GM19240 (cell line): ENCODE data around the gene SUV39H1.
"Not testable (repeated sequence)": the region's sequence is repeated elsewhere in the genome, so short reads cannot be mapped to it uniquely, and the experiment has no call there.

Experiments used
- DNase-seq: peaks from one replicate; pipeline ENCODE4 v3.0.0; 2011; ENCODE audit warnings: low spot score; ENCODE audit not compliant: insufficient read length

Gene SUV39H1

DNA sequence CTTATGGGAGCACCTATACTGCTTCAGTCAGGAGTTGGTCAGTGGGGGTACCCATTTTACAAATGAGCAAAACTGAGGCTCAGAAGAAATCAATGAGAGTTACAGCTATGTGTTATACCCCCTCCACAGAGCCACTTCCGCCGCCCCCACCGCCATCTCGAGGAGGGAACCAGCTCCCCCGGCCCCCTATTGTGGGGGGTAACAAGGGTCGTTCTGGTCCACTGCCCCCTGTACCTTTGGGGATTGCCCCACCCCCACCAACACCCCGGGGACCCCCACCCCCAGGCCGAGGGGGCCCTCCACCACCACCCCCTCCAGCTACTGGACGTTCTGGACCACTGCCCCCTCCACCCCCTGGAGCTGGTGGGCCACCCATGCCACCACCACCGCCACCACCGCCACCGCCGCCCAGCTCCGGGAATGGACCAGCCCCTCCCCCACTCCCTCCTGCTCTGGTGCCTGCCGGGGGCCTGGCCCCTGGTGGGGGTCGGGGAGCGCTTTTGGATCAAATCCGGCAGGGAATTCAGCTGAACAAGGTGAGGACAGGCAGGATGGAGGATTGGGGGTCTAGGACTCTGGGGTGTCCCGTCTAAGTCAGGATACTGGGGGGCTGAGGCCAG, 7.9 kb upstream of the SUV39H1 start:
- DNase-seq: no peak

DNA sequence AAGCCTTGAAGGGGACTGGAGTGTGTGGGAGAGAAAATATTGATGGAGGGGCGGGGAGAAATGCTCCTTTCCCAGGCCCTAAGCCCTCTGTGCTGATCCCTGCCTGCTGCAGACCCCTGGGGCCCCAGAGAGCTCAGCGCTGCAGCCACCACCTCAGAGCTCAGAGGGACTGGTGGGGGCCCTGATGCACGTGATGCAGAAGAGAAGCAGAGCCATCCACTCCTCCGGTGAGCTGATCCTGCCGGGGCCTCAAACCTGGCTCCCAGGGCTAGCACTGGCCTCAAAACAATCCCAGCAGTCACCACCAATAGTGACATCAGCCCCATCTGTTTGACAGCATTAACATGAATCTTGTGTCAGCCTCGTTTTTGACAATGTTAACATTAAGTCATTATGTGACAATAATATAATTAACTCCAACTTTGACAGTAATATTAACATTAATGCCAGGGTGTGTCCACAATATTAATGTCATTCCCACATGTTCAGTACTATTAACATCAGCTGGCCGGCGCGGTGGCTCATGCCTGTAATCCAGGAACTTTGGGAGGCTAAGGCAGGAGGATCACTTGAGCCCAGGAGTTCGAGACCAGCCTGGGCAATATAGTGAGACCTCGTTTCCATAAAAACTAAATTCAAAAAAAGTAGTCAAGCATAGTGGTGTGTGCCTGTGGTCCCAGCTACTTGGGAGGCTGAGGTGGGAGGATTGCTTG, 7.2 kb upstream of the SUV39H1 start:
- DNase-seq: no peak

GRCh38 chrX:48691746-48692145, 4.8 kb upstream of the SUV39H1 start:
- DNase-seq: not testable (repeated sequence)

DNA sequence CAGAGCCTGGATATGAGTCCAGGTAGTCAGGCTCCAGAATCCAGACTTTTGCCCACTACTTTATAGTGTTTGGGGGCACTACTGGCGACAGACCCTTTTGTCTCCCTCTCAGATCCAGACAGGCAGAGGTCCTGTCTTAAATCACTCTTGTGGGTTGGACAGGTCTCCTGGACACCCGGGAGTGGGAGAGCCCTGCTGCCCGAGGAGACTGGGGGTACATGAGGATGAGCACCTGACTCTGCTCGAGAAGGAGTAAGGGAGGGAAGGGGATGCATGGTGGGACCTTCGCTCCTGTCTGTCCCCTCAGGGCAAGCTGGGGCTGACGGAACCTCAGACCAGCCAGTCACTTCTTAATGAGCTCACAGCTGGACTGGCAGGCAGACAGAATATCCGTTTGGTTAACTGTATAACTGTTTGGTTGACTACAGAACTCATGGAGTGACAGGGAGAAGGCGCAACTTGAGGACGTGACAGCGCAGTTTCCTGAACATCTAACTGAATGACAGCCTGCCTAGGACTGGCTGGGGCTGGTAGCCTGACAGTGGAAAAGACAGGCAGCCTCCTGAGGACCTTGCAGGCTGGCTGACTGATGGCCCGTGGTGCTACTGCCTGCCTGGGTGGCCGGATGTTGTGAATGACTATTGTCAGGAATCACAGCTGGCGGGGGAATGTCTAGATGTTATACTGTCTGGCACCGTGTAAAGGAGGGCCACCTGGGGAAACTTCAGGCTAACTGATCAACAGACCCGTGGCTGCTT, 1.6 kb upstream of the SUV39H1 start:
- DNase-seq: no peak

DNA sequence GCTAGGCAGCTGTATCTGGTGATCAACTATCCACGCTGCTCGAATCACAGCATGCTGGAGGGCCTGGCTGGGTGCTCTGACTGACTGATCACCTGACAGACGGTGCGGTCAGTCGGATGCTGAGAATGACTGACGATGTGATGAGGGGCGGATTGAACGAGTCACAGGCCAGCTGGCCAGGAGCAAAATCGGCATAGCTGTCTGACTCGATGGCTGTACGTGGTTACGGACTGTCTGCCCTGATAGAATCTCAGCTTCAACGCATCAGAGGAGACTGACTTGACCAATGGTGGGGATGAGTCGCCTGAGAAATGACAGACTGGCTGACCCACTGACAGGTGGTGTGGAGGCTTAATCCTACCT, 1.0 kb upstream of the SUV39H1 start:
- no peak for DNase-seq

DNA sequence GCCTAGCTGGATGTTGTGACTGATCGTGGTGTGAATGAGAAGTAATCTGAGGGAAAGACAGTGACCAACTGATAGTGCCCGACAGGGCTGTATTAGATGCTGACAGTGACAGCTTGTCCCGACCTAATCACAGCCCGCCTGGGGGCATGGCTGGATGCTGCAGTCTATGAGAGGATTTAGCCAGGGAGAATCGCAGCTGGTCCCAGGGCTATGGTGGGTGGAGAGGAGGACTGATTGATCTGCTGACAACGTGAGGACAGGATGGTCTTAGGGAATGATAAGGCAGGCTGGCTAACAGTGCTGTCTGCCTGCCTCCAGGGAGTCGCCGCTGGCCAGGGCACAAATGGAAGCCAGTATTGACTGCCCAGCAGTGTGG, 621 bp upstream of the SUV39H1 start:
- DNase-seq: no peak

- no peak for DNase-seq
Observed at GRCh38 chrX:48696909-48697727, 584 bp downstream of the SUV39H1 start.

DNA sequence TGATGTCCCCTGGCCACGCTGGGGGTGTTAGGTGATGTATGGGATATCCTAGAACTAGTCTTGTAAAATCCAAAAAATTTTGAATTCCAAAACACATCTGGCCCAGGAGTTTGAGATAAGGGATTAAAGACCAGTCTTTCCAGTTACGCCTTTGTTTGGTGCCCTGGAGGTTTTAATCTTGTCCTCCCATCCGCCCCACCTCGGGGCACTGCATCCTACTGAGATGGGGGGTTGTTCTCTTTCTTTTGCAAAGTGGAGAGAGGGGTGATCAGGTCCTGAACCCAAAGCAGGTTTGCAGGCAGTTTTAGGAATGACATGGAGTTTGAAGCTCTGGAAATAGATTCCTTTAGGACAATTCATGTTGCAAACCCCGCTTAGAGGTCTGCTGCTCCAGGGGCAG, 1.8 kb downstream of the SUV39H1 start:
- no peak for DNase-seq

DNA sequence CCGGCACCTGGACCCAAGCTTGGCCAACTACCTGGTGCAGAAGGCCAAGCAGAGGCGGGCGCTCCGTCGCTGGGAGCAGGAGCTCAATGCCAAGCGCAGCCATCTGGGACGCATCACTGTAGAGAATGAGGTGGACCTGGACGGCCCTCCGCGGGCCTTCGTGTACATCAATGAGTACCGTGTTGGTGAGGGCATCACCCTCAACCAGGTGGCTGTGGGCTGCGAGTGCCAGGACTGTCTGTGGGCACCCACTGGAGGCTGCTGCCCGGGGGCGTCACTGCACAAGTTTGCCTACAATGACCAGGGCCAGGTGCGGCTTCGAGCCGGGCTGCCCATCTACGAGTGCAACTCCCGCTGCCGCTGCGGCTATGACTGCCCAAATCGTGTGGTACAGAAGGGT, 3.7 kb downstream of the SUV39H1 start:
- no peak for DNase-seq

DNA sequence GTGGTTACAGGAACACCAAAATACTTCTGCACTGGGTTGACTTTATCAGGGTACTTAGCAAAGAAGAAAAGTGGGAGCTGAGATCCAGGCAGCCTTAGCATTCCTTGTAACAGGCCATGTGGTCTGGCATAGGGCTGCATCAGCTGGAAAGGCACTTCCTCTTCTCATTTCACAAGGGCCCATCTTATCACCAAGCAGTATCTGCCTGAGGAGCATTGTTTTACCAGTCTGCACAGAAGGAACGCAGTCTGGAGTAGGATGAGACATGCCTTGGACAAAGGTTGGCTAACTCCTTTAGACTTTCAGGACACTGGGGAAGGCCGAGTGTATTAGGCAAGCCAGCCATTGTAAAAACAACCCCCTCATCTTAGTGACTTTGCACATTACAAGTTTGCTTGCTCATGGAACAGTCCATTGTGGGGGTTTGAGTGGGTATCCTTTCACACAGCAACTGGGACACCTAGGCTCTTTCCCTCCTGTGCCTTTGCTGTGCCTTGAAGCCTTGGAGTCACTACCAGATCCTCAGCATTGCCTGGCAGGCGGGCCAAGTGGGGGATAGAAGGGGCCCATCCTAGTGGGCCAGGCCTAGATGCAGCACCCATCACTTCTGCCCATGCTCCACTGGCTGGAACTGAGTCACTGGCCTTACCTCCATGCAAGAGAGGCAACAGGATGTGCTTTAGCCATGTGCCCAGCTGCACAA, 4.6 kb downstream of the SUV39H1 start:
- no peak for DNase-seq

- no peak for DNase-seq
Observed at GRCh38 chrX:48702032-48702431, 5.5 kb downstream of the SUV39H1 start.

- DNase-seq: no peak
Observed at GRCh38 chrX:48702716-48703115, 6.2 kb downstream of the SUV39H1 start.

DNA sequence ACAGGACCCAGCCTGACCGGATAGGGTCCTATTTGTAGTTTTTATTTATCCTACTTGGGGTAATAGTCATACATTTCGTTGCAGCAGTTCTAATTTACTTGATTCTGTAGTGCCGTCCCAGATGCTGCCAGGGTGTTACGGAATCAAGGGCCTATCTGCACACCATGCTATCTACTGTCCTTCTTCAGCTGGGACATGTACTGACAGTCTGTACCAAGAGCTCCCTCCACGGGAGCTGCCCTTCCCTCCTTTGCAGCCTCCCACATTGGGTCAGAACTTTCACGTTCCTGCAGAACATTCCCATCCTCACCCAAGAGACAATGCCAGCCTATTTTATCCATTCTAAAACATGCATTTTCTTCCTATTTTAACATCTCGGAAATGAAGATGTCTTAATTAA, 6.7 kb downstream of the SUV39H1 start:
- no peak for DNase-seq

DNA sequence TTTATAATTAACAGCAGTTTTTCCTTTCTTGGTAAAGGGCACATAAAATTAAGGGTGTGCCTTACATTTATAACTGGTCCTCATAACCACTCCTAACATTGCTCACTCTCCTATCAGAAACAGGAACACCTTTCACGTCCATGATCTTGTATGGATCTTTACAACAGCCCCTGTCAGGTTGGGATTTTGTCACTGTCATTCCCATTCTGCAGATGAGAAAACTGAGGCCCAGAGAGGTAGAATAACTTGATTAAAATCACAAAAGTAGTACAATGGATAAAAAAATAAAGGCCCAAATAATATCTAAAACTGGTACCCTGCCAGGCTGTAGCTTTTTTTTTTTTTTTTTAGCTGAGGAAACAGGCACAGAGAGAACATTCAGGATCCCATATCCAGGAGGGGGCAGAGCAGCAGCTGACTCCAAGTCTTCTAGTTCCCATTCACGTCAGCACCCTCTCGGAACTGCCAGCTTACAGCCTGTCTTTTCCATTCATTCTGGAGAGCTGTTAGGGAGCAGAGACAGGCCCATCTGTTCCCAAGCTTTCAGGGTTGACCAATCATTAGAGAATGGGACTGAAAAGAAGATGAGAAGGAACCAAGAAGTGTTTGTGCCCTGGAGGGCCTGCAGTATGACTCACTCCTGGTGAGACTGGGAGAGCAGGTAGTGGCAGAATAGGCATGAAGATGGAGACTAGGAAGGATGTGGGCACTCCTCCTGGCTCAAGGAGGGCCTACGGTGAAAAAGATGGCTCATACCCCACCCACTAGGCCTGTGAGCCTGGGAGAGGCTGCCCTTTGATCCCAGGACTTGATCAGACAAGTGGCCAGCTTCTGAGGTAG, 7.3 kb downstream of the SUV39H1 start:
- DNase-seq: no peak

- no peak for DNase-seq
Observed at GRCh38 chrX:48705871-48706270, 9.3 kb downstream of the SUV39H1 start.

GRCh38 chrX:48709522-48710112, 13.1 kb downstream of the SUV39H1 start:
- no peak for DNase-seq

DNA sequence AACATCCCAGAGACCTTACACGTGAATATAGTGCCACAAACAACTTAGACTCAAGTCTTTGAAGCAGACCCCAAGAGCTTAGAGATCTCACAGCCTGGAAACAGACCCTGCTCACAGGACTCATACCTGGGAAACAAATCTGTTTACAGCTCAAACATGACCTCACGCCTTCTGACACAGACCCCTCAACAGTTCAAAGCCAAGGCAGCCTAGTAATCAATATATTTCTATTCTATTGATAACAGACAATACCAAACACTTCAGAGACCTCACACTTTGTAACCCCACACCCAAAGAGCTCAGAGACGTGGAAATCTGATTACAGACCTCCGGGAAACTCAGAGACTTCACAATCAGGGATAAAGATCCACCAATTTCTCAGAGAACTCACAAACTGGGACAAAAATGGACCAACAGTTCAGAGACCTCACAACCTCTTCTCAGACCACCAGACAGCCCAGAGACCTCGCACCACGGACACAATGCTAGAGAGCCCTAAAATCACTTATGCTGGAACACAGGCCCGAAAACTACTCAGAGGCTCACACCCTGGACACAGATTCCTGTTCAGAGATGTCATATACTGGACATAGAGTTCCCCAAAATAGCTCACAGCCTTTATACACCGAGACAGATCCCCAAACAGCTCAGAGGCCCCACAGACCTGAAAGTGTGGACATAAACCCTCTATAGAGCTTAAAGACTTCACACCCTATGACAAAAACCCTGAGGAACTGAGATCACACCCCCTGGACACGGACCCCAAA, 14.8 kb downstream of the SUV39H1 start:
- no peak for DNase-seq

DNA sequence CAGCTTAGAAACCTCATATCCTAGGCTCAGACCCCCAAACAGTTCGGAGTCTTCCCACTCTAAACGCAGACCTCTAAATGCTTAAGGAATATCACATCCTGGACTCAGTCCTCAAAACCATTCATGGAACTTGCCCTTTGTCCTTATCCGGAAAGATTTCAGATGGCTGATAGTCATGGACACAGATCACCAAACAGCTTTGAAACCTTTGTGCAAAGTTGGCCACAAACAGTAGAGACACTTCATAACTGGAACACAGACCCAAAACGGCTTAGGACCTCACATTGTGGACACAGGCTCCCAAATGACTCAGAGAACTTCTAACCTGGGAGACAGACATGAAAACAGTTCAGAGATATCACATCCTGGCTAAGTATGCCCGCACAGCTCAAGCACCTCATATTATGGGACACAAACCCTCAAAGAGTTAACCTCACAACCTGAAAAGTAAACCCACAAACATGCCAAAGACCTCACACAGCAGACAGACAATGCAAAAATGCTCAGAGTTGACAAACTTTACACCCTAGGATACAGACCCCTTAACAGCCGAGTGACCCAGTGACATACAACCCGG, 15.5 kb downstream of the SUV39H1 start:
- DNase-seq: no peak

DNA sequence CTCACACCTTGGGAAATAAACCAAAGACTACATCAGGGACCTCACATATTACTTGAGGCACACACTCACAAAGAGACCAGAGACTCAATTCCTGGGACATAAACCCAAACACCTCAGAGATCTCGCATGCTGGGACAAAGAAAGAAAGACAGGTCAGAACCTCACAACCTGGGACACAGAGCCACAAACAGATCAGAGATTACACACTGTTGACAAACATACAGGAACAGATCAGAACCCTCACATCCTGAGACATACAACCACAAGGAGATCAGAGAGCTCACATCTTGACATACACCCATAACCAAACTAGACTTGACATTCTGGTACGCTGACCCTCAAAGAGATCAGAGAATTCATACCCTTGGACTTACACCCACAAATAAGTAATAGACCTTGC, 17.3 kb downstream of the SUV39H1 start:
- DNase-seq: no peak
